GM13976 (cell line): Measurements from ENCODE around the gene CNDP1.

Experiments
- DNase-seq: peaks from one replicate; pipeline ENCODE4 v3.0.0; 2012; ENCODE audit warnings: low spot score
- CTCF ChIP-seq: IDR thresholded peaks from 2 replicates; pipeline ENCODE4 v1.5.1; 2012; ENCODE audit warnings: borderline replicate concordance, mild to moderate bottlenecking; ENCODE audit not compliant: insufficient read depth; ENCODE audit errors: extremely low read depth, missing control alignments, control extremely low read depth
- in situ Hi-C: fragments of 300-500 bp; cut with MboI; formaldehyde crosslinking; loops from one replicate; pipeline ENCODE4 v1.12.0; 2022; ENCODE audit warnings: low sequenced_read_pairs, mixed read lengths, inconsistent platforms; ENCODE audit not compliant: unreplicated experiment

Gene CNDP1

GRCh38 chr18:74610051-74610615, 75.8 kb downstream of the CNDP1 start:
- TF ChIP-seq CTCF, result no peak
- in situ Hi-C loops, result no loop called here
- no peak for DNase-seq

GRCh38 chr18:74610860-74611259, 76.6 kb downstream of the CNDP1 start:
- no peak for TF ChIP-seq CTCF
- DNase-seq, result no peak
- in situ Hi-C loops, result no loop called here

- in situ Hi-C loops, result no loop called here
- no peak for TF ChIP-seq CTCF
- DNase-seq, result no peak
Measured at GRCh38 chr18:74611765-74612164, 77.5 kb downstream of the CNDP1 start.

- no peak for TF ChIP-seq CTCF
- no peak for DNase-seq
- in situ Hi-C loops, result no loop called here
Measured at GRCh38 chr18:74613381-74613780, 79.1 kb downstream of the CNDP1 start.

- no peak for DNase-seq
- in situ Hi-C loops, result no loop called here
- no peak for TF ChIP-seq CTCF
Measured at GRCh38 chr18:74616494-74616893, 82.2 kb downstream of the CNDP1 start.

GRCh38 chr18:74617486-74617885, 83.2 kb downstream of the CNDP1 start:
- DNase-seq, result no peak
- in situ Hi-C loops, result no loop called here
- no peak for TF ChIP-seq CTCF

- no peak for TF ChIP-seq CTCF
- DNase-seq, result no peak
- in situ Hi-C loops, result no loop called here
Measured at GRCh38 chr18:74622072-74622471, 87.8 kb downstream of the CNDP1 start.
